Measurements from ENCODE around the gene PRSS50. TPM values are rescaled to one million over a fixed set of nuclear protein-coding genes. Genes with fewer than 3 reads are reported as not detected.

PRSS50 gene
- total RNA-seq, 1 experiment from 2014 or later, result not detected

DNA sequence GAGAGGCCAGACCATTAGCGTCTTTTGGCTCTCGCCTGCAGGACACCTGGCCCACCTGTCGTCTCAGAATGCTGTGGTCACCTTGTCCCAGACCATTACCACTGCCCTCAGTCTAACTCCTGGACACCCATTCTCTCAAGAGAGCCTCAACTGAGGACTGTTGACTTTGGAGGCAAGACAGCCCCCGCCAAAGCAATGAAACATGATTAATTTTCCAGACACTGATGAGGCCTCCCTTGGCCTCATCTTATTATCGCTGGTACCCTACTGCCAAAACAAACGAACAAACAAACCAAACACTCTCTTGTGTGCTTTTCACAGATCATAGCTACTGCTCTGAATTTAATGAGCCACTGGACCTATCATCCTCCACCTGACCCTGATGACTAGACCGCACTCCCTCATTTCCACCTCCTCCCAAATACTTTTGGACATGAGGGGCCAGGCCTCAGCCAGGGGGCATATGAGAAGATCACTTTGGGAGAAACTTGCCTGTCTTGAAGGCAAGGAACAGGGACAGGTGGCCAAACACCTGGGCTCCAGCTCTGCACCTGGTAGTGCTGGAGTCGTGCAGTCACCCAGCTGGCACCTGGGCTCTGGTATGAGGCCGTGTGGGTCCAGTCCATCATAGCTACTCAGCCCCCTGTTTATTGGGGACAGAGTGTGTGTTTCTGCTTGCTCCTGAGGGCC is 51.8 kb downstream of the PRSS50 start:
- Histone ChIP-seq H3K4me1 (no peaks in the 10 kb centered on the region), H3K9me3 (no peaks in the 10 kb centered on the region), H3K27me3 (replicated peaks; ENCODE audit: control insufficient read depth, insufficient read depth, low read length) (no peaks in the 10 kb centered on the region), H3K36me3 (ENCODE audit: control insufficient read depth, insufficient read depth, low read length) (no peaks in the 10 kb centered on the region), H3K4me3 (ENCODE audit: low read depth, low read length) (no peak overlapping the region)
- H3K27me3 Mint-ChIP-seq (ENCODE audit: insufficient read depth, unreplicated experiment), result no peaks in the 10 kb centered on the region
- CTCF ChIA-PET, result no interaction called here
- POLR2A ChIA-PET, result no interaction called here
- no peak for DNase-seq
- H3K36me3 Mint-ChIP-seq (ENCODE audit: insufficient read depth, unreplicated experiment), result no peaks in the 10 kb centered on the region
- BruUV-seq (replicated peaks), result no TSS peak
- TF ChIP-seq, protein P1, sequence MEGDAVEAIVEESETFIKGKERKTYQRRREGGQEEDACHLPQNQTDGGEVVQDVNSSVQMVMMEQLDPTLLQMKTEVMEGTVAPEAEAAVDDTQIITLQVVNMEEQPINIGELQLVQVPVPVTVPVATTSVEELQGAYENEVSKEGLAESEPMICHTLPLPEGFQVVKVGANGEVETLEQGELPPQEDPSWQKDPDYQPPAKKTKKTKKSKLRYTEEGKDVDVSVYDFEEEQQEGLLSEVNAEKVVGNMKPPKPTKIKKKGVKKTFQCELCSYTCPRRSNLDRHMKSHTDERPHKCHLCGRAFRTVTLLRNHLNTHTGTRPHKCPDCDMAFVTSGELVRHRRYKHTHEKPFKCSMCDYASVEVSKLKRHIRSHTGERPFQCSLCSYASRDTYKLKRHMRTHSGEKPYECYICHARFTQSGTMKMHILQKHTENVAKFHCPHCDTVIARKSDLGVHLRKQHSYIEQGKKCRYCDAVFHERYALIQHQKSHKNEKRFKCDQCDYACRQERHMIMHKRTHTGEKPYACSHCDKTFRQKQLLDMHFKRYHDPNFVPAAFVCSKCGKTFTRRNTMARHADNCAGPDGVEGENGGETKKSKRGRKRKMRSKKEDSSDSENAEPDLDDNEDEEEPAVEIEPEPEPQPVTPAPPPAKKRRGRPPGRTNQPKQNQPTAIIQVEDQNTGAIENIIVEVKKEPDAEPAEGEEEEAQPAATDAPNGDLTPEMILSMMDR (IDR thresholded peaks at IDR 0.05; ENCODE audit: insufficient read depth in 1 of 2, low read depth in 1 of 2, low read length in 1 of 2, severe bottlenecking in 1 of 2, unreplicated experiment in 1 of 2), result no peak
- H3K27ac Mint-ChIP-seq (ENCODE audit: unreplicated experiment), result no peak overlapping the region
- H3K9me3 Mint-ChIP-seq (ENCODE audit: unreplicated experiment), result no peaks in the 10 kb centered on the region
- H3K4me3 Mint-ChIP-seq (ENCODE audit: unreplicated experiment), result no peak overlapping the region
- H3K4me1 Mint-ChIP-seq (ENCODE audit: low read depth, unreplicated experiment), result no peaks in the 10 kb centered on the region
- intact Hi-C loops (cut with micrococcal nuclease; ENCODE audit: unreplicated experiment), result no loop called here

DNA sequence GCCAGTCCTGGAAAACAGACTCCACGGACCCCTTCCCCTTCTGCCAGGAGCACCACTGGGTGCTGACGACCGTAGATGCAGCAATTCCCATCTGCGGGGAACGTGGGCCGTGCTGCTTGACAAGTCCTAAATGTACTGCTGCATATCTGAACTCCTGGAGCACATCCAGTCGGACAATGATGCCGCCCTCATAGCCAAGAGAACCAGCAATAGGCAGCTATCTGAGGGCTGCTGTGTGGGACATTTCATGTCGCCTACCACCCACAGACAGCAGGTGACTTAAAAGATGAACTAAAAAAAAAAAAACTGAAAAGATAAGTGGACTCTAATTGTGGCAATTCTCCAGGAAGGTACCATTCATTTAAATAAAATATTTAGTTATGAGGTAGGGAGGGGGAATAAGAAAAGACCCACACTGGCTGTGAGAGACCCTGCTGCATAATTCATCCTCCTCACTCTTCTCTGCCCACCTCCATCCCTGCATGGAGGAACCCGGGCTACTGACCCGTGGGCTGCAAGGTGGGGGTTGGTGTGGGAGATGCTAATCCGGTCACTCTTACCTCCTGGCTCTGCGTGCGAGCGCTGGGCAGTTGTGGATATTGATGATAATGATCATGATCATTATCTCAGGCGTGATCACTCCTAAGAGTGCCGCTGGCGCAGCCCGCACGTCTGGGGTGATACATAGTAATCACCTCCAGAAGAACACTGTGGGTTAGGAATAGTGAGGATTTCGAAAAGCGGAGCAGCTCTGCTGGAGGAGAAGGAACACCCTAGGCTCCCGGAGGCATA is 52.5 kb downstream of the PRSS50 start:
- BruUV-seq (replicated peaks), result no TSS peak
- H3K36me3 ChIP-seq (ENCODE audit: control insufficient read depth, insufficient read depth, low read length), result no peaks in the 10 kb centered on the region
- H3K27ac Mint-ChIP-seq (ENCODE audit: unreplicated experiment), result no peak overlapping the region
- no peaks in the 10 kb centered on the region for H3K27me3 ChIP-seq (replicated peaks; ENCODE audit: control insufficient read depth, insufficient read depth, low read length)
- TF ChIP-seq, protein P1 (IDR thresholded peaks at IDR 0.05; ENCODE audit: insufficient read depth in 1 of 2, low read depth in 1 of 2, low read length in 1 of 2, severe bottlenecking in 1 of 2, unreplicated experiment in 1 of 2), result no peak
- DNase-seq, result peak in 1 of 2 experiments; percentile 9
- intact Hi-C loops (cut with micrococcal nuclease; ENCODE audit: unreplicated experiment), result no loop called here
- H3K4me3 ChIP-seq (ENCODE audit: low read depth, low read length), result no peak overlapping the region
- no peaks in the 10 kb centered on the region for H3K4me1 ChIP-seq
- H3K4me1 Mint-ChIP-seq (ENCODE audit: low read depth, unreplicated experiment), result no peaks in the 10 kb centered on the region
- H3K27me3 Mint-ChIP-seq (ENCODE audit: insufficient read depth, unreplicated experiment), result no peaks in the 10 kb centered on the region
- ChIA-PET CTCF (interaction anchor here (0.5 to 1.7 kb wide), 3 partner anchors 29 to 107 kb away, joined by 4 to 6 read pairs (median 5); partner anchors contain the start of gene ALS2CL), POLR2A (no interaction called here)
- no peaks in the 10 kb centered on the region for H3K9me3 ChIP-seq
- H3K9me3 Mint-ChIP-seq (ENCODE audit: unreplicated experiment), result no peaks in the 10 kb centered on the region
- H3K4me3 Mint-ChIP-seq (ENCODE audit: unreplicated experiment), result no peak overlapping the region
- H3K36me3 Mint-ChIP-seq (ENCODE audit: insufficient read depth, unreplicated experiment), result no peaks in the 10 kb centered on the region

DNA sequence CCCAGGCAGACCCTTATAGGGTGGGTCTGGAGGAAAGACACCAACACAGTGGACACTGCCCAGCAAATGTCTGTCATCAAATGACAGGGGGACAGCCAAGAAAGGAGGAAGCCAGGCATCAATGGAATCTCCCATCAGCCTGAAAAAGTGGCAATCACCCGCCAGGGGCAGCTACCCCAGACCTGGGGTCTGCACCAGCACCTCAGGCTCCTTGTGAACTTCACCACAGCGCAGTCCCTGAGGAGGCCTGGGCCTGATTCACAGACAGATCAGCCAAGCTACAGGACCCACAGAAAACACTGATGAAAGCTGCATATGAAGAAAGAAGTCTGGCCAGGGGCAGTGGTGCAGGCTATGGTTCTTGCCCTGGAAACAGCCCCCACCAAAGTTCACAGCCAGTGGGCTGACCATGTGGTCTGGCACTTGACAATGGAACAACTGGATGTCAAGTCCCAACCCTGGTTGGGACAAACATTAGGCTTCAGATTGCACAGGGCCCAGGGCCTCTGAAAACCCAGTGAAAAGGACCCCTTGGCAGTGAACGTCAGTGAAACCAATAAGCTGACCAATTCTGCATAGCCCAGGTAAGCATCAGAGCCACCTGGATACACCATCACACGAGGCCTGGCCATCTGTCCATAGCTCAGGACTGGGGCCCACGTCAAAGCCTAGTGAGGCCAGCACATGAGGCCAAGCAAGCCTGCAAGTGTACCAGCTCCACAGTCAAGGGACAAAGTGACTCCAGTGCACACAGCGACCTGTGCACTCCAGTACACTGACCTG is 53.3 kb downstream of the PRSS50 start:
- Mint-ChIP-seq H3K4me1 (ENCODE audit: low read depth, unreplicated experiment) (peaks cover 8% of the 10 kb centered on the region), H3K27ac (ENCODE audit: unreplicated experiment) (no peak overlapping the region), H3K36me3 (ENCODE audit: insufficient read depth, unreplicated experiment) (peaks cover 5% of the 10 kb centered on the region), H3K9me3 (ENCODE audit: unreplicated experiment) (no peaks in the 10 kb centered on the region), H3K4me3 (ENCODE audit: unreplicated experiment) (no peak overlapping the region), H3K27me3 (ENCODE audit: insufficient read depth, unreplicated experiment) (no peaks in the 10 kb centered on the region)
- intact Hi-C loops (cut with micrococcal nuclease; ENCODE audit: unreplicated experiment), result no loop called here
- Histone ChIP-seq H3K27me3 (replicated peaks; ENCODE audit: control insufficient read depth, insufficient read depth, low read length) (no peaks in the 10 kb centered on the region), H3K4me1 (0 out of 2 replicates have a peak, but pooled peaks cover under 1% of the 10 kb centered on the region), H3K9me3 (no peaks in the 10 kb centered on the region), H3K36me3 (ENCODE audit: control insufficient read depth, insufficient read depth, low read length) (no peaks in the 10 kb centered on the region), H3K4me3 (ENCODE audit: low read depth, low read length) (no peak overlapping the region)
- BruUV-seq (replicated peaks), result no TSS peak
- no peak for DNase-seq
- ChIA-PET POLR2A (no interaction called here), CTCF (interaction anchor here (0.5 to 1.7 kb wide), 4 partner anchors 29 to 408 kb away, joined by 4 to 6 read pairs (median 5); partner anchors contain the start of gene ALS2CL)
- TF ChIP-seq, protein P1 (IDR thresholded peaks at IDR 0.05; ENCODE audit: insufficient read depth in 1 of 2, low read depth in 1 of 2, low read length in 1 of 2, severe bottlenecking in 1 of 2, unreplicated experiment in 1 of 2), result no peak
